GM21367 (cell line): ENCODE data around the gene RFFL.
"Not testable (repeated sequence)": the region's sequence is repeated elsewhere in the genome, so short reads cannot be mapped to it uniquely, and the experiment has no call there.

Source experiments
- ATAC-seq: cut with Tn5 transposase; IDR thresholded peaks from one replicate; pipeline ENCODE4 v1.9.1; 2021; ENCODE audit not compliant: unreplicated experiment

Gene RFFL

DNA sequence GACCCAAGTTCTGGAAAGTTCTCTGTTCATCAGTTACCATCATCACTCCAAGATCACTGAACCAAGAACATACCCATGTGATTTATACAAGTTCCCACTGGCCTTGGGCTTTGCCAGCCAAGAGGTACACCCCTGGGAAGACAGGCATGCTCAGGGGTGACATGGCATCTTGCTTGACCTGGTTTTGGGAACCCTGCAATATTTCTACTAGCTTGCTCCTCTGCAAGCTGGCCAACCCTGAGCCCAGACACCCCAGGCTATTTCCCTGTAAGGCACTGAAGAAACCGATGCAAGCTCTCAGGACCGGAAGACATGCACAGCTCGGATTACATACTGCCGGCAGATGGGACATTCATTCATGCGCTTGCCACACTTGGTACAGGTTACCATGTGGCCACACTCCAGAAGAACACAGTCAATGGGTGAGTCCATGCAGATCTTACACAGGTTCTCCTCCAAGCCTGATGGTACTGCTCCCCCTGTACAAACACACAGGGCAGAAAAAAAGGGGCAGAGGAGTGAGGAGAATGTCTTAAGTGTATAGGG, 51.8 kb downstream of the RFFL start:
- no peak for ATAC-seq

DNA sequence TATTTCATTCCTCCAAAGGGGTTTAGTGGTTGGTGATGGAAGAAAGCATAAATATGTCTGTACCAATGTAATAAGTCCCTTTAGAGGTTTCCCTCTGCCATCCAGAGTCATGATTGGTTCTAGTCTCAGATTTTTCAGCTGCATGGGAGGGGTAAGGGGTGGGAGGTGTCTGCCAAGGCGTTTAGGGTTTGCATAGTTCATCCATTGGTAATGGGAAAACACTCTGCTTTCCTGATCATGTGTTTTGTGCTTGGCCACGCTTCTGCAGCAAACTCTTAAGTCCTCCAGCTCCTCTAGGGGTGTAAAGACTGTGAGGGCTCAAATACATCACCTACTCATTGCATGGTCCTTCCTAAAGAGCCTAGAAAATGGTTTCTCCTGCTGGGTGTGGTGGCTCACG, 53.4 kb downstream of the RFFL start:
- ATAC-seq = no peak

DNA sequence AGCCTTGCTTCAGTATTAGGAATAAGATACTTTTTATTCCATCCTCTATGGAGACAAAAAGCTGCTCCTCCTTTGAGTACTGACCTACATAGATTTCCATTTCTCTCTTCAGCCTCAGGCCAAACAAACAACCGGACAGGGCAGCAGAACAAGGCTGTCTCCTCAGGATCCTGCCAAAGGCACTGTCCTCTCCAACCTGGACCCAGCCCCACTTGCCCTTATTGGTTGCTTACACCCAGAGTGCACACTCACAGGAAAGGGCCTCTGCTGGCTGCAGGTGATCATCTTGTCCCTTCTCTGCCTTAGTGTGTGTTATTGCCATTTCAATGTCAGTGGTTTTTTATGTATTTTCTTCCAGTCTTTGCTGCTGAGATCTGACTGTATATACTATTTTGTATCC, 56.5 kb downstream of the RFFL start:
- ATAC-seq = no peak

DNA sequence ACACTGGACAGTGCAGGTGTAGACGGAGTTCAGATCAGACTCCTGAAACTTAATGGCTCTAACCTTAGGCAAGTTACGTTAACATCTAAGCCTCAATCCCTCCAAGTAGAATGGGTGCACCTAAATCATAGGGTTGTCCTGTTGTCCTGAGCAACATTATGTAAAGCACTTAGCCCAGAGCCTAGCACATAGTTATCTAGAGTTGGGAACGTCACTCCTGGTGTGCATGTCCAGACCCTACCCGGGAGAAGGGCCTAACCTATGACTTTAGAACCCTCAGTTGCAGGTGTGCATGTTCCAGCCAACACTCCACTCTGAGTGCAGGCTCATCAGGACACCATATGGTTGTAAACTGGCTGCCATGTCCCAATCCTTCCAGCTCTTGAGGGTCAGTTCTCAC, 57.2 kb downstream of the RFFL start:
- ATAC-seq = no peak

DNA sequence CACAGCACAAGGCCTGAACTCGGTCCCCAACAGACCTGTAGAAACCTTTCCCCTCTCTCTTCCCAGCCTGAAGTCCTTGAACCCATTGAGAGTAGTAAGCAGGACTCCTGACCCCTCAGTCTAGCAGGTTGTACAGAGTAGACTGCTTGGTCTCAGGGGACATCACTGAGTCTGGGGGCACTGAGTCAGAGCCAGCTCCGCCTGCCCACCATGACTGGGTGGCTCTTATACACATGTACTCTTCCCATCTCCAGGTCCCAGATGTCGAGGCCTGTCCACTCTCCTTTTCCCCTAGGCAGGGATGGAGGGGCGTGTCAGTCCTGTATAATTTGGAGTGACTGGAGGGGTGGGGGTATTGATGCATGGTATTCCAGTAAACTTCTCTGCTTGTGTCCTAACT, 59.7 kb downstream of the RFFL start:
- ATAC-seq = no peak

DNA sequence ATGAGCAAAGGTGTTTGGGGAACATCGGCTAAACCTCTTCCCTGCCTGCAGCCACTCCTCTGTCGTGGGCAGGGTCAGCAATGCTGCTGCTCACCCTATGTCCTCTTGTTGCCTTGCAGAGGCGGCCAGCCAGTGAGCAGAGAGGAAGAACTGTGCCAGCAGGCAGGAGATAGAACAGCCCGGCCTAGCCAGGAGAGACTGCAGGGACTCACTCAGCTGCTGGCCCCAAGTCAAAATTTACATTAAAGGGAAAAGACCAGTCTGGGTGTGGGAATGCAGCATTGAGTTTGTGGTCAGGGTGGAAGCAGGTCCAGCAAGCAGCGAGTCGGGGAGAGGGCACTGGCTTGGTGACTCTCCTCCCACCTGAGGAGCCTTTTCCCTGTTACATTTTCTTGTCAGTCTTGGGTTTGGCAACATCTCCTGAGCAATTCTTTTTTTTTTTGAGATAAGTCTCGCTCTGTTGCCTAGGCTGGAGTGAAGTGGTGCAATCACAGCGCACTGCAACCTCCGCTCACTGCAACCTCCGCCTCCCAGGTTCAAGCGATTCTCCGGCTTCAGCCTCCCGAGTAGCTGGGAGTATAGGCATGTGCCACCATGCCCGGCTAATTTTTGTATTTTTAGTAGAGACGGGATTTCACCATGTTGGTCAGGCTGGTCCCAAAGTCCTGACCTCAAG, 60.5 kb downstream of the RFFL start:
- no peak for ATAC-seq

DNA sequence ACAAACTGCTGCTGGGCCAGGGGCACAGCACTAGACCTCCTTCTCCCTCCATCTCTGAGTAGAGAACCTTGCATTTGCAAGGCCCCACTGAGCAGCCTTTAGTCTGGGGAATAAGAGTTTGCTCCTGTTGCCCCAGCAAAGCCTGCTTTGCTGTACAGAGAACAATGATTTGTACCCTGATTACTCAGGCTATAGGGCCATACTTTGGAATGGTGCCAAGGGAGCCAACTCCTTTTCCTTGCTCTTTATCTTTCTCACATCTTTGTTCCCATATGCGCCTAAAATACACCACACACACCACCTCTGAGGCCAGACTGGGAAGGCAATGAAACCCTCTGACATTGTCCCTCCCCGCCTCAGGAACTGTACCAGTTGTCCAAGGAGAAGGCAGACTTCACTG, 62.0 kb downstream of the RFFL start:
- no peak for ATAC-seq

DNA sequence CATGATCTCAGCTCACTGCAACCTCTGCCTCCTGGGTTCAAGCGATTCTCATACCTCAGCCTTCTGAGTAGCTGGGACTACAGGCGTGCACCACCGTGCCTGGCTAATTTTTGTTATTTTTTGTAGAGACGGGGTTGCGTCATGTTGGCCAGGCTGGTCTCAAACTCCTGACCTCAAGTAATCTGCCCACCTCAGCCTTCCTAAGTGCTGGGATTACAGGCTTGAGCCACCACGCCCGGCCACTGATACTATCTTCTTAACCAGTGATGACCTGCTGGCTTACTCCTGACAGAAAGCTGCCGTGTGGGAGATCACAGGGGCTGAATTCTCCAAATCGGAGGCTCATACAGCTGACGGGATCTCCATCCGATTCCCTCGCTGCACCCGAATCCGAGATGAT, 62.5 kb downstream of the RFFL start:
- ATAC-seq = not testable (repeated sequence)

DNA sequence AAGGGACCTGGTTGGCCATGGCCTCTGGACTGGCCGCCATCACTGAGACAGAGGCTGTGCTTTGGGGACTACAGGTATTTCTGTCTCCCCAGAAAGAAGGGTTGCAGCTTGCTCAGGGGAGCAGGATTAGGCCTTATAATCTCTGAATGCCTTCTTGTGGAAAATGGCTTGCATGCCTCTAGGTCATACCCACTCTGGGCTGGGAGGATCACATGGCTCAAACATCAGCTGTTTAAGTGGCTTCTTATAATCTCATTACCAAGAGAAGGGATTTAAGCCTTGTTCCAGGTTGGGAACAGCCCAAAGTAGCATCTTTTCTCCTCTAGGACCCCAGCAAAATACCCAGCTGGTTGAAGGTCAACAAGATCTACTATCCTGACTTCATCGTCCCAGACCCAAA, 64.1 kb downstream of the RFFL start:
- ATAC-seq = no peak

DNA sequence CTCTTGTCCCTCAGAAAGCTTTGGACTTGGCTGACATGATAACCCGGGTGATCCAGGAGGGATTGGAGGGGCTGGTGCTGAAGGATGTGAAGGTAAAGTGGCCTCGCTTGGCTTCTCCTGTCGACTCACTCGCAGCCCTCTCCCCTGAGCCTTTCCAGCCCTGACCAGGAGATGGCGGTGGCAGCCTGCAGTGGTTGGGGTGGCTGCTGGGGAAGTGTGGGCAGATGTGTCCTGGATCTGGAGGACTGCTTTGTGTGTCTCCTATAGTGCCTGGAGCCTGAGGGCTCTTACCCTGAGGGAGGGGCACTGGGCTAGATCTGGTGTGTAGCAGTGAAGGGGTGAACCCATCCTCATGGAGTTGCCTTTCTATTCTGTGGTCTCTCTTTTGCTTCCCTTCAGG, 65.3 kb downstream of the RFFL start:
- ATAC-seq = no peak

DNA sequence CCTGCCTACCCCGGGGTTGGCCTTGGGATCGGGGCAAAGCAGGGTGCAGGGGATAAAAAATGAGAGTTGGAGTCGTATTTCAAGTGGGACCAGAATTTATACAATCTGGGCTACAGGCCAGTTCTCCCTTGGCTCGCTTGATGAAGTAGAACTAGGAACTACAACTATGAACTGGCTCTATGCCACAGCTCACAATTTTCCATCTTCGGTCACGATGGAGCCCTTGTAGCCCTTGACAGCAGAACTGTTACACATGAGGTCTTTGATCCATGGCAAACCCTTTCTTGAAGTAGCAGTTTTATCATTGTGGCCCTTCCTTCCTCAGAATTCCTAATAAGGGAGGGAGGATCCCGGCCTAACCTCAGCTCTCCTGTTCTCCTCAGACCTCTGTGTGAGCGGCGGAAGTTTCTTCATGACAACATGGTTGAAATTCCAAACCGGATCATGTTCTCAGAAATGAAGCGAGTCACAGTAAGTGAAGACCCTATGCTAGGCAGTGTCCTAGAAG, 66.1 kb downstream of the RFFL start:
- no peak for ATAC-seq

DNA sequence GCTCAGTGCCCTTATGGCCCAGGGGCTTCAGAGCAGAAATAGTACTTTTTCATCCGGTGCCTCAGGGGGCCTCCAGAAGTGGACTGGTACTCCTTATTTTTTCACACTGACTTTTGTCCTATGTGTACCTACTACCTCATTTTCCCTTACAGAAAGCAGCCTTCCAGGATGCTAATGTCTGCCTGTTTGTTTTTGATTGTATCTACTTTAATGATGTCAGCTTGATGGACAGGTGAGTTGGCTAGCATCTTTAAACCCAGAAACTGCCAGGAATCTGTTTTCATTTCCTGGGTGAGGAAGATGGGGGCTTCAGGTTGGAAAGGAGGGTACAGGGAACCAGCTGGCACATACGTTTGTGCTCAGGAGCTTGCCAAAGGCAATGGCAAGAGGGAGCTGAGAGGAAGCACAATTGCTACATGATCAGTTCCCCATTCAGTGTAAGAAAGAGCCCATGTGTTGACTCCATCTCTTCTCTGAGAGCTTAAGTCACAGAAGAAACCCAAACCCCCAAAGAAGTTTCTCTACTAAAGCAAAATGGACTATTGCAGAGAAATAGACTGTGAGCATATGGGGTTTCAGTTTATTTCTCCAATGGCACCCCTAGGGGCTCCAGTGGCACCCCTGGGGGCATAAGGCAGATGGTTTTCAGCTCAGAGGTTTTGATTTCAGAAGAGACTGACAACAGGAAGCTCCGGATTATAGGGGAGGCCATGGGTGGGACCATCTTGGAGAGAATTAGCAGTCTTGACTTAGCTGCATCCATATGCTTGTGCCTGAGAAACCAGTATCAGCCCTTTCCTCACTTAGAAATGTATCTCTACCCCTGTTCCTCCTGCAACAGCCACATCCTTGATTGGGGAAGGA, 66.9 kb downstream of the RFFL start:
- ATAC-seq = no peak

DNA sequence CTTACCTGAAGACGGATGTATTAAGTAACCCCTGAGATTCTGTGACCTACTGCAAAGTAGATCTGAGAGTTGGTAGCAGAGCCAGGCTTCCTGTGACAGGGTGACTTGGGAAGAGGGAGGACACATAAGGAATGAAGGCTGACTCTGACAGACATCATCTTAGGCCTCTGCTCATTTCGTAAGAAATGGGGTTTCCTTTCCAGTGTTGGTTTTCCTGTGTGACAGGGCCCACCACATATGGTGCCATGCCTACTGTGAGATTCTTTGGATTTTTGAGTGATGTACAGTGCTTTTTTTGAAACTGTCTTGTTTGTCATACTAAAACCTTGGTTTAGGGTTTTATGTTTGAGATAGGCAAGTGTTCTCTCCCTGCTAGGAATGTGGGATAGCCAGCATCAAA, 70.5 kb downstream of the RFFL start:
- ATAC-seq = no peak

DNA sequence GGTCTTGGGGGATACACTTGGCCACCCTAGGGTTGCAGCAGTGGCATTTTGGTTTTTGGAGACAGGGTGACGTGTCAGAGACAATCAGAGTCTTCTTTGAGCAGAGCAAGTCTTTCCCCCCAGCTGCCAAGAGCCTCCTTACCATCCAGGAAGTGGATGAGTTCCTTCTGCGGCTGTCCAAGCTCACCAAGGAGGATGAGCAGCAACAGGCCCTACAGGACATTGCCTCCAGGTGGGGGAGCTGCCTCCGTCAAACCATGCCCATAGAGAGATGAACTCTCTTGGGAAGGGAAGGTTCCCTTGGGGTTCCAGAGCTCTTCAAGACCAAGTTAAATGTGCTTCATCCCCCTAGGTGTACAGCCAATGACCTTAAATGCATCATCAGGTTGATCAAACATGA, 71.9 kb downstream of the RFFL start:
- ATAC-seq = no peak

DNA sequence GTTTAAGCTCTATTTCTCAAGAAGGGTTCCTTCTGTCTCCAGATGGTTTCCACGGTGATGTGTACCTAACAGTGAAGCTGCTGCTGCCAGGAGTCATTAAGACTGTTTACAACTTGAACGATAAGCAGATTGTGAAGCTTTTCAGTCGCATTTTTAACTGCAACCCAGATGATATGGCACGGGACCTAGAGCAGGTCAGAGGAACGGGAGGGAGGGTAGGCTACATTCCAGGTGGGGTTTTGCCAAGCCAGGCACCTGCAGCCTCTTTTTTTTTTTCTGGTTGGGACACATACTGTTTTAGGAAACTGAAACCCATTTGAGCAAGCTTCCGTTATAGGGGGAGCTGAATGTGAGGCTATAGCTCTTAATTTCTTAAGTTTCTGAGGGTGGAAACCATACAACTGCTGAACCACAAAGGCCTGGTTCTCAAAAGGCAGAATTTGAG, 72.6 kb downstream of the RFFL start:
- ATAC-seq = no peak

DNA sequence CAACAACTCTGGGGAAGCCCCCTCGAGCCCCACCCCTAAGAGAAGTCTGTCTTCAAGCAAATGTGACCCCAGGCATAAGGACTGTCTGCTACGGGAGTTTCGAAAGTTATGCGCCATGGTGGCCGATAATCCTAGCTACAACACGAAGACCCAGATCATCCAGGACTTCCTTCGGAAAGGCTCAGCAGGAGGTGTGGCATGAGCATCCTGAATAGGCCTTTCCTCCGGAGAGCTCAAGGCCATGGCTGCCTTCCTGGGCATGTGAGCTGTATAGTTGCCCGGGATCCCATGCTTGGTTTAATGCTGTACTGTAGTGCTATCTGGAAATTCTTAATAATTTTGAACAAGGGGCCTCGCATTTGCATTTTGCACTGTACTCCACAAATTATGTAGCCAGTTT, 74.0 kb downstream of the RFFL start:
- no peak for ATAC-seq

DNA sequence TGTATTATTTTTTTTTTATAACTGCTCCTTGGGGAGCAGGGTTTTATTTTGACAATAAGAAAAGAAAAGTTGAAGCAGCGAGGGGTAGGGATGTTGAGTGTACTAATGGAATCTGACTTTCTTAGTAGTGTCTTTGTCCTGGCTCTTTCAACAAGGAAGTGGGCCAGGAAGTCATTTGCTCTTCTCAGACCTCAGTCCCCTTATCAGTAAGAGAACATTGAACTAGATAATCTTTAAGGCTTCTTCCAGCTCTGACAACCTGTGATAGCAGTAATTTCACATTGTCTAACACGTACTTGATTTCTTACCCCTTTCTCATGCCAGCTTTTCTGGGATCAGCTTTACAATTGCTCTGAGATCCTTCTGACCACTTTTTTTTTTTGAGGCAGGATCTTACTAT, 74.9 kb downstream of the RFFL start:
- ATAC-seq = no peak

DNA sequence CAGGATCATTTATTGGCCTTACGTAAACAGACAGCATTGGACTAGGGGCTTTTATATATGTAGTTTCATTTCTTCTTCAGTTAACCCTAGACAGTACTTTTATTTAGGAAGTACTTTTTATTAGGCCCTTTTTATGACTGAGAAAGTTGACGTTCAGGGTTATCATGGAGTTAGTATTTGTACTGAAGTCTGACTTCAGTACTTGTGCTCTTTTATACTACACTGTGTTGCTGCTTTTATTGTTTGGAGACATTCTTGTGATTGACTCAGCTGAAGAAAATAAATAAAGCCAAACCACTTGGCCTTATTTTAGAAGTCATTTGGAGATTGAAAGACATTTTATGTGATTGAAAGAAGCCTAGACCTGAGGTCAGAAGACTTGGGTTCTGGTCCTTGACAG, 76.3 kb downstream of the RFFL start:
- no peak for ATAC-seq

DNA sequence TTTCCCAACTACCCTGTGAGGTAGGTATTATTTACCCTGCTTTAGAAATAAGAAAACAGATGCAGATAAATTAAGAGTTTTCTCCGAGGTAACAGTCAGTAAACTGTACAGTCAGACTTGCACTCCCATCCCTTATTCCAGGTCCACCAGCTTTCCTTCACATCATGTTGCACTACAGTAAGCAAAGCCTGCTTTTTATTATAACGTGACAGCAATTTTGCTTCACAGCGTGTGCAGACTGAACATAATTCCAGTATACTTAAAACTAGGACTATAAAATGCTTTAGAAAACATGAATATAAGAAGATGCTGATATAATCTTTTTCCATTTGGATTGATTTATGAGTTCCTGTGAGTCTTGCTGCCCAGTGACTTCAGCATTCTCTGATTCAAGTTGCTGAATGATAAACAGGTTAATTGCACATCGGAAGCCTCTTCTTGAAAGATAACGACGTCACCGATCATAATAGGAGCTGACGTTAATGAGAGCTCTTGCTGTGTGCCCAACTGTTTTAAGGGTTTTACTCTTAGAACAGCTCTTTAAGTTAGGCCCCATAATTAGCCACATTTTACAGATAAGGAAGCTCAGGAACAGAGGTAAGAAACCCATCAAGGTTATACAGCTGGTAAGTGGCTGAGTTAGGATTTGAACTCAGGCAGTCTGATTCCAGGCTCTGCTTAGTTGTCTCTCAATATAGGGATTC, 81.8 kb downstream of the RFFL start:
- ATAC-seq = no peak

DNA sequence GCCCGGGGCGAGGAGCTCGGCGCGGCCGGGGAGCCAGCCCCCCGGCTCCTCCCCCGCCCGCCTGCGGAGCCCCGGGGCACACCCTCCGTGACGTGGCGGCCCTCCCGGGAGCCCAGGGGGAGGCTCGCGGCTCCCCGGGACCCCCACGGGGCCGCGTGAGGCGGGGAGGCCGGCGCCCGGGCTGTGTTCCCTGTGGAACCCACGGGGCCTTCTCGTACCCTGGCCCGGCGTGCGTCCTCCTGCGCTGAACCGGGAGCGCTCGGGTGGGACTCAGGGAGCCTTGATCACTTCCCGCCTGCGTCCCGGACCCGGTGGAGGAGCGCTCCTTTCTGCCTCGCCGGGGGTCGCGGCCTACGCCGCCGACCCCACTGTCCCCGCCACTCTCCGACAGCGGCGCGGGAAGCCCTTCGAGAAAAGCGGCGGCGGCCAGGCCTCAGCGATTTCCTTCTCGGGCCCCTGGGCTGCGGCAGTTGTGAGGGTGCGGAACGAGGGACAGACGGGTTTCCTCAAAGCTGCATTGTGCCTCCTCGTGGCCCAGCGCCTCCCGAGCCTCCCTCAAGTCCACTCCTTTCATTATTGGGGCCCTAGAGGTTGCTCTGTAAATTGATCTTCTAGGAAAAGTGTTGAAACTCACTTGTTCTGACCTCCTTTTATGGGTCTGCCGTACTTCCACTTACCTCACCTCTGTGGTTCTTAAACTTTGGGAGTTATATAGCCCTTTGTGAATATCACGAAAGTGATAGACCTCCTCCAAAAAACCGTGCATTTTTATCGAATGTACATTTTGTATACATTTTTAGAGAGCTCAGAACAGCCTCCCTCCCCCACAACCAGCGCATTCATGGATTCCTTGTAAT, 82.6 kb downstream of the RFFL start:
- ATAC-seq = peak; percentile 61

DNA sequence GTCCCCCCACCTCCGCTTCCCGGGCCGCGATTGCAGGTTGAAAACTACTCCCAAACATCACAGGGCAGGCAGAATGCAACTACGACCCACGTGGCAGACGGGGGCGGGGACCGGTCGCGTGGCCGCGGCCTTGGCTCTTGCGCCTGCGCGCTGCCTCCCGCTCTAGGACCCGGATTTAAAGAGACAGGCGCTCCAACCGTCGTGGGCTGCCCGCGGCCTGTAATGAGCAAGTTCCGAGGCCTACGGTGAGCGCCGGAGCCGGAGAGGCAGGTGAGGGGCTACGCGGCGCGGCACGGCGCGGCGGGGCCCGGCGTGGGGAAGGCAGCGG, 83.2 kb downstream of the RFFL start, which contains the start of gene LIG3:
LIG3 (plus strand) TSS at position 160 of the 328 bp plus-strand sequence. CDS start 2,494 bp downstream, outside the sequence.
- ATAC-seq = peak; percentile 83
